GM13977 (cell line): ENCODE measurements around the gene ZNF610.

ENCODE experiments used
- DNase-seq: peaks from one replicate; pipeline ENCODE4 v3.0.0; 2012; ENCODE audit warnings: low spot score
- in situ Hi-C: fragments of 300-500 bp; cut with MboI; formaldehyde crosslinking; loops from one replicate; pipeline ENCODE4 v1.12.0; 2022; ENCODE audit warnings: low sequenced_read_pairs, low pct_unique_long_range_greater_than_20kb, mixed read lengths, inconsistent platforms; ENCODE audit not compliant: unreplicated experiment
- TF ChIP-seq, protein P1 (sequence below): IDR thresholded peaks from 2 replicates; pipeline ENCODE4 v1.5.1; 2012; ENCODE audit warnings: mild to moderate bottlenecking, control low read depth; ENCODE audit not compliant: insufficient read depth; ENCODE audit errors: extremely low read depth, missing control alignments

Gene ZNF610

DNA sequence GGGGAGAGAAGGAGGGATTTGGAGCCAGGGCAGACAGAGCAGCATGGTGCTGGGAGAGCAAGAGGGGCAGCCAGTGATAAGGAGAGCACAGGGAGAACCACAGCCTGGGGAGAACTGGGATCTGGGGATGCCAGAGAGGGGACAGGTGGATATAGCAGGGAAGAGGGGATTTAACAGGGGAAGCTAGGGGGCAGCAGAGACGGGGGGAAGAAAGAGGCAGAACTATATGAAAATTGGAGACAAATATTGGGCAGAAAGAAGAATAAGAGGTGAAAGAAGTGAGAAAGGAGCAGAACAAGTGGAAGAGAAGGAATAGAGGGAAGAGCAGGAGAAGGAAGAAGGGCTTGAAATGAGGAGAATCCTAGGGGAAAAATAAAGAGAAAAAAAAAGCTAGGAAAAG, 55.1 kb downstream of the ZNF610 start:
- in situ Hi-C loops: no loop called here
- no peak for DNase-seq
- TF ChIP-seq, protein P1, sequence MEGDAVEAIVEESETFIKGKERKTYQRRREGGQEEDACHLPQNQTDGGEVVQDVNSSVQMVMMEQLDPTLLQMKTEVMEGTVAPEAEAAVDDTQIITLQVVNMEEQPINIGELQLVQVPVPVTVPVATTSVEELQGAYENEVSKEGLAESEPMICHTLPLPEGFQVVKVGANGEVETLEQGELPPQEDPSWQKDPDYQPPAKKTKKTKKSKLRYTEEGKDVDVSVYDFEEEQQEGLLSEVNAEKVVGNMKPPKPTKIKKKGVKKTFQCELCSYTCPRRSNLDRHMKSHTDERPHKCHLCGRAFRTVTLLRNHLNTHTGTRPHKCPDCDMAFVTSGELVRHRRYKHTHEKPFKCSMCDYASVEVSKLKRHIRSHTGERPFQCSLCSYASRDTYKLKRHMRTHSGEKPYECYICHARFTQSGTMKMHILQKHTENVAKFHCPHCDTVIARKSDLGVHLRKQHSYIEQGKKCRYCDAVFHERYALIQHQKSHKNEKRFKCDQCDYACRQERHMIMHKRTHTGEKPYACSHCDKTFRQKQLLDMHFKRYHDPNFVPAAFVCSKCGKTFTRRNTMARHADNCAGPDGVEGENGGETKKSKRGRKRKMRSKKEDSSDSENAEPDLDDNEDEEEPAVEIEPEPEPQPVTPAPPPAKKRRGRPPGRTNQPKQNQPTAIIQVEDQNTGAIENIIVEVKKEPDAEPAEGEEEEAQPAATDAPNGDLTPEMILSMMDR: peak; percentile 28

DNA sequence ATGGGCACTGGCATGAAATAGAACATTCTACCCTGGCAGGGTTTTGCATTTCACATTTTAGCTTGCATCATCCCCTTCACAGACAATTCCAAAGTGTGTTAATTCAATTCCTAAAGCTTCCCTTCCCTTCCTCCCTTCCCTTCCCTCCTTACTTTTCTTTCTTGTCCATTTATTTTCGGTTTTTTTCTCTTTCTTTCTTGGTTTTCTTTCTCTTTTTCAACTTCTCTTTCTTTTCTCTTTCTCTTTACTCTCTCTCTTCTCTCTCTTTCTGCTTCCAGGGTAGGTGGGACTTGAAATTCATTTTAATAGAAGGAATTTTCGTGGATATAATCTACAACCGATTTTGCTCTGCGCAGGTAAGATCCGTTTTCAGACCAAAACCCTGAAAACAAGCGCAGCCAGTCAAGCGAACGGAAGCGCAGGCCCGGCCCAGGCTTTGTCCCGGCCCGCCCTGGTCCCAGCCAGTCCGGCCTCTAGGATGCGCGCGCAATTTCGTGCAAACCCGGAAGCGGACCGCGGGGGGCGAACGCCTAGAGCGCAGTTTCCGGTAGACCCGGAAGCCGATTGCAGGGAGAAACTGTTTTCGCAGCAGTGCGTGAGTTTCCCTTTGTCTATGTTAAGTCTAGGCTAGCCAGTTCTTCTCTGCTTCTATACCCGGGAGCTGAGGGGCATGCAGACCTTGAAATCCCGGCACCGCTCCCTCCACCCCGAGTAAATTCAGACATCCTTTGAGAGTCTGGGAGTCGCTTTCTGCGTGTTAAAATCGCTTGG, 61.5 kb downstream of the ZNF610 start, which contains the start of gene ZNF528:
TSS of gene ZNF528 (plus strand) at position 540 of the 771 bp plus-strand sequence. CDS start 4,165 bp downstream, outside the sequence.
- peak; percentile 90 for DNase-seq
- TF ChIP-seq, protein P1: no peak
- in situ Hi-C loops: no loop called here

DNA sequence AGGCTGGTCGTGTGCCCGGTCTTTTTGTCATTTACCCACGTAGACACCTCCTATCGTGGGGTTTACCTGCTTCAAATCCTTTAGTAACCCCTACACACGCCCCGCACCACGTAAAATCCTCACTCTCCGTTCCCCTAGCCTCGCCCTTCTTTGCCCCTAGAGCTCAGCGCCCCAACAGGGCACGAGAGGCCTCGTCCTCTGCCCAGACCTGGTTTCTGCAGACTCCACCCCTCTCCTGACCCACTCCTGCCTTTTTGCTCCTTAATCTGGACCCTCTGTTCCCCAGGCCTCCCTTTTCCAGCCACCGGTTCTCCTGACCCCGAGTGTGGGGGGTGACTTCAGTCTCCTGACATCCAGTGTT, 62.0 kb downstream of the ZNF610 start:
- TF ChIP-seq, protein P1: no peak
- no peak for DNase-seq
- in situ Hi-C loops: no loop called here

DNA sequence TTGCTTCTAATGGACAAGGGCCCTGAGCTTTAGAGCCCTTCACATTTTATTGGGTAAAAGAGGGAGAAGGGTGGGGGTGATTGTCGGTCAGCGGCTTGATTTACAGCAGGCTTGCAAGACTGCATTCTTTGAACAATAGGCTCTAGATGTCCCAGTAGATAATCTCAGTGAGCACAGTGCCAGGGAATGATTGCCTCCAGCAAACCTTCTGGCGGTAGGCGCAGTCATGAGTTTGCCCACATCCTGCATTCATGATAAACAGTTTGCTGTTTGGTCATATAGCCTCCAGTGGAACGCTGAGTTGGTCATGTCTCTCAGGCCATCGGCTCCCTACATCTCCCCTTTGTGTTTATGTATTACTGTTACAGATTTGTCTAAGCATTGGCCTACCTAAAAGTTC, 74.2 kb downstream of the ZNF610 start:
- TF ChIP-seq, protein P1: no peak
- in situ Hi-C loops: no loop called here
- DNase-seq: no peak

DNA sequence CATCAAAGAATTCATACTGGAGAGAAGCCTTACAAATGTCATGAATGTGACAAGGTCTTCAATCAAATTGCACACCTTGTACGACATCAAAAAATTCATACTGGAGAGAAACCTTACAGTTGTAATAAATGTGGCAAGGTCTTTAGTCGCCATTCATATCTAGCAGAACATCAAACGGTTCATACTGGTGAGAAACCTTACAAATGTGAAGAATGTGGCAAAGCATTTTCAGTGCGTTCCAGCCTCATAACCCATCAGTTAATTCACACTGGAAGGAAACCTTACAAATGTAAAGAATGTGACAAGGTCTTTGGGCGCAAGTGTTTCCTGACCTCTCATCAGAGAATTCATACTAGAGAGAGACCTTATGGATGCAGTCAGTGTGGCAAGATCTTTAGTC, 79.7 kb downstream of the ZNF610 start:
- TF ChIP-seq, protein P1: no peak
- in situ Hi-C loops: no loop called here
- no peak for DNase-seq
